Measurements from ENCODE around the gene CCDC57. TPM values are rescaled to one million over a fixed set of nuclear protein-coding genes. Genes with fewer than 3 reads are reported as not detected.
"Not testable (repeated sequence)": the region's sequence is repeated elsewhere in the genome, so short reads cannot be mapped to it uniquely, and the experiment has no call there.

CCDC57 gene
- total RNA-seq, 1 donor from 2014 or later = 79.0 TPM

GRCh38 chr17:82178499-82179261 lies 34.0 kb downstream of the CCDC57 start:
- Mint-ChIP-seq H3K27ac (no peak overlapping the region), H3K4me1 (ENCODE audit: low read depth) (peaks cover 12% of the 10 kb centered on the region), H3K9me3 (ENCODE audit: low read depth) (no peaks in the 10 kb centered on the region), H3K27me3 (peaks cover 26% of the 10 kb centered on the region), H3K4me3 (ENCODE audit: low read depth) (no peak overlapping the region), H3K36me3 (ENCODE audit: insufficient read depth) (peaks cover 26% of the 10 kb centered on the region)
- DNase-seq (ENCODE audit: low spot score, unreplicated experiment) = no peak
- TF ChIP-seq CTCF (IDR thresholded peaks at IDR 0.05; ENCODE audit: unreplicated experiment) = no peak

GRCh38 chr17:82177761-82178498 lies 34.7 kb downstream of the CCDC57 start:
- TF ChIP-seq CTCF (IDR thresholded peaks at IDR 0.05; ENCODE audit: unreplicated experiment) = no peak

GRCh38 chr17:82177276-82177675 lies 35.4 kb downstream of the CCDC57 start:
- Mint-ChIP-seq H3K4me1 (ENCODE audit: low read depth) (peaks cover 15% of the 10 kb centered on the region), H3K9me3 (ENCODE audit: low read depth) (no peaks in the 10 kb centered on the region), H3K36me3 (ENCODE audit: insufficient read depth) (peaks cover 27% of the 10 kb centered on the region), H3K4me3 (ENCODE audit: low read depth) (no peak overlapping the region), H3K27me3 (peaks cover 32% of the 10 kb centered on the region), H3K27ac (no peak overlapping the region)
- TF ChIP-seq CTCF (IDR thresholded peaks at IDR 0.05; ENCODE audit: unreplicated experiment) = no peak
- DNase-seq (ENCODE audit: low spot score, unreplicated experiment) = no peak

More at GRCh38 chr17:82177761-82178498, 34.7 kb downstream of the CCDC57 start:
- H3K9me3 Mint-ChIP-seq (ENCODE audit: low read depth) = no peaks in the 10 kb centered on the region
- H3K27ac Mint-ChIP-seq = no peak overlapping the region
- peaks cover 23% of the 10 kb centered on the region for H3K36me3 Mint-ChIP-seq (ENCODE audit: insufficient read depth)
- H3K4me3 Mint-ChIP-seq (ENCODE audit: low read depth) = no peak overlapping the region
- no peak for DNase-seq (ENCODE audit: low spot score, unreplicated experiment)
- H3K4me1 Mint-ChIP-seq (ENCODE audit: low read depth) = peaks cover 15% of the 10 kb centered on the region
- peaks cover 32% of the 10 kb centered on the region for H3K27me3 Mint-ChIP-seq

- H3K9me3 Mint-ChIP-seq (ENCODE audit: low read depth) = no peaks in the 10 kb centered on the region
- H3K4me1 Mint-ChIP-seq (ENCODE audit: low read depth) = peaks cover 15% of the 10 kb centered on the region
- DNase-seq (ENCODE audit: low spot score, unreplicated experiment) = no peak
- H3K27me3 Mint-ChIP-seq = peaks cover 32% of the 10 kb centered on the region
- no peak overlapping the region for H3K27ac Mint-ChIP-seq
- H3K36me3 Mint-ChIP-seq (ENCODE audit: insufficient read depth) = peaks cover 31% of the 10 kb centered on the region
- TF ChIP-seq CTCF (IDR thresholded peaks at IDR 0.05; ENCODE audit: unreplicated experiment) = no peak
- no peak overlapping the region for H3K4me3 Mint-ChIP-seq (ENCODE audit: low read depth)
Observed at GRCh38 chr17:82175951-82176350, 36.7 kb downstream of the CCDC57 start.

- no peak for DNase-seq (ENCODE audit: low spot score, unreplicated experiment)
- H3K9me3 Mint-ChIP-seq (ENCODE audit: low read depth) = no peaks in the 10 kb centered on the region
- peaks cover 15% of the 10 kb centered on the region for H3K4me1 Mint-ChIP-seq (ENCODE audit: low read depth)
- TF ChIP-seq CTCF (IDR thresholded peaks at IDR 0.05; ENCODE audit: unreplicated experiment) = no peak
- peaks cover 32% of the 10 kb centered on the region for H3K27me3 Mint-ChIP-seq
- H3K27ac Mint-ChIP-seq = no peak overlapping the region
- H3K36me3 Mint-ChIP-seq (ENCODE audit: insufficient read depth) = peaks cover 36% of the 10 kb centered on the region
- H3K4me3 Mint-ChIP-seq (ENCODE audit: low read depth) = no peak overlapping the region
Observed at GRCh38 chr17:82175201-82175600, 37.4 kb downstream of the CCDC57 start.

GRCh38 chr17:82174042-82174857 lies 38.4 kb downstream of the CCDC57 start:
- peaks cover 32% of the 10 kb centered on the region for H3K27me3 Mint-ChIP-seq
- not testable (repeated sequence) for H3K4me3 Mint-ChIP-seq (ENCODE audit: low read depth)

More at GRCh38 chr17:82174042-82174857, 38.4 kb downstream of the CCDC57 start:
- DNase-seq (ENCODE audit: low spot score, unreplicated experiment); H3K27ac Mint-ChIP-seq; H3K9me3 Mint-ChIP-seq (ENCODE audit: low read depth): not testable (repeated sequence)
- H3K4me1 Mint-ChIP-seq (ENCODE audit: low read depth) = peaks cover 15% of the 10 kb centered on the region
- H3K36me3 Mint-ChIP-seq (ENCODE audit: insufficient read depth) = peaks cover 36% of the 10 kb centered on the region

Measured in progenitor cell of endocrine pancreas (in vitro differentiated cells).